ENCODE measurements around the gene ACAP2. TPM values are rescaled to one million over a fixed set of nuclear protein-coding genes. Genes with fewer than 3 reads are reported as not detected.
A peak's percentile ranks its signal among the peaks of the same experiment; 100 is the strongest.
"Not testable (repeated sequence)": the region's sequence is repeated elsewhere in the genome, so short reads cannot be mapped to it uniquely, and the experiment has no call there.

Gene ACAP2
- total and polyA plus RNA-seq, 12 donors = 4.5 to 54.3 (median 29.8) TPM

GRCh38 chr3:195230244-195230643 lies 212.6 kb downstream of the ACAP2 start:
- Histone ChIP-seq H3K27me3 (no peaks in the 10 kb centered on the region), H3K4me1 (replicated peaks in 1 of 2) (no peaks in the 10 kb centered on the region), H3K27ac (no peak overlapping the region), H3K9me3 (replicated peaks in 1 of 3) (no peaks in the 10 kb centered on the region), H3K36me3 (replicated peaks in 1 of 2) (no peaks in the 10 kb centered on the region), H3K4me3 (no peak overlapping the region)
- WGBS, 4 donors = 94 to 100% (median 97%) methylated on average over 1 of the region's 1 CpG
- intact Hi-C loops (cut with DNase I) = no loop called here
- TF ChIP-seq POLR2A (IDR thresholded peaks at IDR 0.05) (no peak), CTCF (IDR thresholded peaks at IDR 0.05) (no peak)
- DNase-seq = no peak

GRCh38 chr3:195228886-195229285 lies 213.9 kb downstream of the ACAP2 start:
- peak in 1 of 7 donors; percentile 9 for DNase-seq
- WGBS, 4 donors = 94 to 99% (median 95%) methylated on average over 5 of the region's 5 CpGs
- H3K27ac ChIP-seq = not testable (repeated sequence)

GRCh38 chr3:195227871-195228270 lies 214.9 kb downstream of the ACAP2 start:
- 90 to 99% (median 97%) methylated on average over 6 of the region's 6 CpGs for WGBS, 4 donors
- TF ChIP-seq POLR2A (IDR thresholded peaks at IDR 0.05) = no peak
- TF ChIP-seq CTCF (IDR thresholded peaks at IDR 0.05) = no peak

More at GRCh38 chr3:195228886-195229285, 213.9 kb downstream of the ACAP2 start:
- H3K9me3 ChIP-seq (replicated peaks in 1 of 3); intact Hi-C loops (cut with DNase I); H3K4me3 ChIP-seq; H3K4me1 ChIP-seq (replicated peaks in 1 of 2); H3K36me3 ChIP-seq (replicated peaks in 1 of 2); H3K27me3 ChIP-seq: not testable (repeated sequence)

GRCh38 chr3:195226900-195227447 lies 215.8 kb downstream of the ACAP2 start:
- peaks cover 15 to 22% of the 10 kb centered on the region in 2 donors for H3K4me1 ChIP-seq (replicated peaks in 1 of 2)
- DNase-seq = peak in 2 of 7 donors; percentile 19 to 51
- TF ChIP-seq POLR2A (IDR thresholded peaks at IDR 0.05) (no peak), CTCF (IDR thresholded peaks at IDR 0.05) (peak in 1 of 6 experiments; percentile 19)
- no peak overlapping the region for H3K27ac ChIP-seq
- intact Hi-C loops (cut with DNase I) = no loop called here
- whole genome bisulfite sequencing, 4 donors = 76 to 82% (median 79%) methylated on average over 9 of the region's 9 CpGs
- H3K36me3 ChIP-seq (replicated peaks in 1 of 2) = no peaks in the 10 kb centered on the region
- H3K9me3 ChIP-seq (replicated peaks in 1 of 3) = no peaks in the 10 kb centered on the region
- no peak overlapping the region for H3K4me3 ChIP-seq
- no peaks in the 10 kb centered on the region for H3K27me3 ChIP-seq

More at GRCh38 chr3:195227871-195228270, 214.9 kb downstream of the ACAP2 start:
- Histone ChIP-seq H3K27me3 (no peaks in the 10 kb centered on the region), H3K9me3 (replicated peaks in 1 of 3) (no peaks in the 10 kb centered on the region), H3K27ac (no peak overlapping the region), H3K36me3 (replicated peaks in 1 of 2) (no peaks in the 10 kb centered on the region), H3K4me1 (replicated peaks in 1 of 2) (peaks cover 13 to 15% of the 10 kb centered on the region in 2 donors), H3K4me3 (no peak overlapping the region)
- intact Hi-C loops (cut with DNase I) = no loop called here
- DNase-seq = peak in 2 of 7 donors; percentile 17 to 48

- no peaks in the 10 kb centered on the region for H3K36me3 ChIP-seq (replicated peaks in 1 of 2)
- intact Hi-C loops (cut with DNase I) = no loop called here
- WGBS, 4 donors = 94 to 98% (median 96%) methylated on average over 7 of the region's 7 CpGs
Measured at GRCh38 chr3:195226445-195226844, 216.4 kb downstream of the ACAP2 start.

More at GRCh38 chr3:195226445-195226844, 216.4 kb downstream of the ACAP2 start:
- Histone ChIP-seq H3K4me1 (replicated peaks in 1 of 2) (peaks cover 19 to 27% of the 10 kb centered on the region in 2 donors), H3K27ac (no peak overlapping the region), H3K4me3 (no peak overlapping the region), H3K27me3 (no peaks in the 10 kb centered on the region), H3K9me3 (replicated peaks in 1 of 3) (no peaks in the 10 kb centered on the region)
- DNase-seq = peak in 2 of 7 donors; percentile 5 to 30
- TF ChIP-seq POLR2A (IDR thresholded peaks at IDR 0.05) = no peak
- no peak for TF ChIP-seq CTCF (IDR thresholded peaks at IDR 0.05)
